Fibroblast of villous mesenchyme (primary cell): ENCODE data around the gene SP6. TPM values are rescaled to one million over a fixed set of nuclear protein-coding genes. Genes with fewer than 3 reads are reported as not detected.

Experiments used
- DNase-seq: peaks from one replicate; pipeline ENCODE4 v3.0.0-alpha.2; 2010; ENCODE audit warnings: low read depth
- H3K4me3 ChIP-seq: 2 replicates; pipeline ENCODE4 v1.5.1; 2011; ENCODE audit warnings: low read depth, mild to moderate bottlenecking, low read length
- CTCF ChIP-seq: IDR thresholded peaks from 2 replicates; pipeline ENCODE4 v1.5.1; 2012; ENCODE audit warnings: low read depth, mild to moderate bottlenecking, low read length; ENCODE audit not compliant: insufficient read depth
- total RNA-seq: library from RNA; depleted of rRNA; stranded (reverse); fragments of >200 nt; gene quantifications from 2 replicates; pipeline ENCODE4 v1.2.3, GENCODE V29; 2012

Gene SP6
- total RNA-seq, 1 donor, result under 0.01 TPM

DNA sequence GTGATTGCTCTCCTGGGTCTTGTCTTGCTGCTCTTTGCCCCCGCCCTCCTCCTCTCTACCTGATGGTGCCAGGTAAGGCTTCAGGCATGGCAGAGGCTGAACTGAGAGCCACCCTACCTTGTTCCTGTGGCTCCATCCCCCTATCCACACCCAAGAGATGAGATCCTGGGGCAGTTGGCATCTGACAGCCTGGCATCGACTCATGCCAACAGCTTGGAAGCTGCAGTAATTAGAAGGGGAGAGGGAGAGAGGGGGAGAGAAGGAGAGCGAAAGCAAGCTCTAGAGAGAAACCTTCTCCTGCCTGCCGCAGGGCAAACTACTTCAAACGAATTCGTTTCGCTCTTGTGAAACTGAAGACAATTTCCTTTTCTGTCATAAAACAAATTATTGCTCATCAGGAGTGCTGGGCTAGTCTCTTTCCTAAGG lies 13.8 kb upstream of the SP6 start:
- H3K4me3 ChIP-seq, result no peak overlapping the region
- TF ChIP-seq CTCF, result no peak
- no peak for DNase-seq

DNA sequence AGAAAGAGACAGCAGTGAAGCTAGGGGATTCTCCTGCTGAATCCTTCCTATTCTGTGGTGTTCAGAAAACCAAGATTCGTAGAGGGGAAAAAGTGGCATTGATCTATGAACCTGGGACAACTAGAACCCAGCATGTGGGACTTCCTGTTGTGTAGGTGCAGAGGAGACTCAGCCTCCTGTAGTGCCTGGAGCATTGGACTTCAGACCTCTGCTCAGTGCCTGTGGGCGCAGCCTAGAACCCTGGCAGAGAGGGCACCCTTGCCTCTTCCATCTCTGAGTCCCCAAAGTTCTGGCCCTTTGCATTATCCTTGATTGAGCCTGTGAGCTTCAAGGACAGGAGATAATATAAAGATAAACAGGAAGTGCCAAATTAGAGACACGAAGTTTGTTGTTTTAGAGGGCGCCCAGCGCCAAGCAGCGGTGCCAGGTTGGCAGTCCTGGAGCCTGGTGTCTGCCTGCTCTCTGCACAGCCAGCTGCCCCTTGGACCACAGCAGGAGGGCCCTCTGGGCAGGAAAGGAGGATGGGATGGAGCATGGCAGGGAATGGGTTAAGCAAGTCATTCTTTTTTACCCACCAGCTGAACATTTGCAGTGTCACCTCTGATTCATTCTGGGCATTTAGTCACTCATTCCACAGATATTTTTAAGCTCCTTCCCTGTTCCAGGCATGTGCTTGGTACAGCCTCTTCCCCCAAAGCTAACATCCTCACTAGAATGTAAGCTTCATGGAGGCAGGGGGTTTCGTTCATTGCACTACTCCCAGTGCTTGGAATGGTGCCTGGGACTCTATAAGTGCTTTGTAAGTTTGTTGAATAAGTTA lies 11.9 kb upstream of the SP6 start:
- TF ChIP-seq CTCF, result no peak
- no peak overlapping the region for H3K4me3 ChIP-seq
- no peak for DNase-seq

GRCh38 chr17:47860386-47860785 lies 9.4 kb upstream of the SP6 start:
- H3K4me3 ChIP-seq, result no peak overlapping the region
- no peak for TF ChIP-seq CTCF
- no peak for DNase-seq

- no peak overlapping the region for H3K4me3 ChIP-seq
- TF ChIP-seq CTCF, result no peak
- no peak for DNase-seq
Observed at GRCh38 chr17:47857551-47858455, 6.8 kb upstream of the SP6 start.

DNA sequence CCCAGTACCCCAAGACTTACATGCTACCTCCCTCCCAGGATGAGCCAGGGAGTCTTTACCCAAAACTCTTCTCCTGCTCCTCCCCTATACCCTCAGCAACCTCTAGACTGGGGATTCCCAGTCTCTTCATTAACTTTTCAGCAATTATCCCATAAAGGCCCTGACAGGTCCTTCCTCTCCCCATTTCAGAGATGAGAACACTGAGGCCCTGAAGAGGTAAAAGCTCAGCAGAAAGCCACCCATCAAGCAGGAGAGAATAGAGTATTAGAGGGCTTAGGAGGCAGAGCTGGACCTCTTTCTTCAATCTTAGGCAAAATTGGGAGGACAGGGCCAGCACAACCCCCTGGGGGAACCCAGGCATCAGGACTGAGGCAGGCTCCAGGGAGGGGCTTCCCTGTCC lies 5.9 kb upstream of the SP6 start:
- H3K4me3 ChIP-seq, result no peak overlapping the region
- no peak for DNase-seq
- no peak for TF ChIP-seq CTCF

- H3K4me3 ChIP-seq, result no peak overlapping the region
- no peak for TF ChIP-seq CTCF
- no peak for DNase-seq
Observed at GRCh38 chr17:47855737-47856136, 4.8 kb upstream of the SP6 start.
